ENCODE data around the gene TARS1.

GRCh38 chr5:33439905-33440481 is 772 bp upstream of the TARS1 start:
- TF ChIP-seq EZH2 (IDR thresholded peaks at IDR 0.05; ENCODE audit: borderline replicate concordance, low read depth, low read length, poor library complexity, severe bottlenecking) (no peak), CTCF (conservative IDR thresholded peaks at IDR 0.05; ENCODE audit: low read depth, low read length) (no peak)

Measured in A673 (cell line).